Testis (tissue), 2 donors: ENCODE data around the gene KIF14.

Source experiments
- CTCF ChIP-seq, 3 experiments: fragments of 450-650 bp in 2 of 3; fragments of 200-600 bp in 1 of 3; sonication (generic) in 1 of 3; IDR thresholded peaks; one replicate each; pipeline ENCODE4 v1.5.1; 2016 to 2019; ENCODE audit warnings: antibody characterized with exemption in 3 of 3, mild to moderate bottlenecking in 2 of 3, moderate library complexity in 1 of 3
- POLR2A ChIP-seq: fragments of 450-650 bp; IDR thresholded peaks from one replicate; pipeline ENCODE4 v1.6.1; 2017; ENCODE audit warnings: antibody characterized with exemption, mild to moderate bottlenecking, moderate library complexity

DNA sequence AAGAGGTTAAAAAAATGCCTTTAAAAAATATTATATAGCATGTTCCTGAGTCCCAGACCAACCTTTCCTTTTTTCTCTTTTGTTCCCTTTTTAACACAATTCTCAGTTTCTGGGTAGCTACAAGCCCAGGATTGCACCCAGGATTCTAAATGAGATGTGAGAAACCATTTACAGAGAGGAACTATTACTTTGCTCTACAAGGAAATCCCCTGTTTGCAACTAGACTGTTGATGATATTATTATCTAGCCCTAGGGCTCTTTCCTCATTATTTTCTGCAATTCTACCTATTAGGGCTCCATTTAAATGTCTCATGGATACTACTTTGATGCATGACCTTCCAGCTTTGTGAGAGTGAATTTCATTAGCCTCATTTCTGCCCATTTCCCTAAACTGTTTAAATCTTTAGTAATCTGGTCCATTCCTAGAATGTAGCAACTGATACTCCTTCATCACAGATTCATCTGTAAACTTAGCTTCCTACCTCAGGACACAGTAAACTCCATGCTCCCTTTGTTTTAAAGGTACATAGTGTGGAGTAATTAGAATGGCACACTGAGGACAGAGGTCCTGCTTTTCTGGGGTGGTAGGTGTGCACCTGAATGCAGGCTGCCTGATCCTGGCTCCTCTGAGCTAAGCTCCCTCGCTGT, 7.1 kb upstream of the KIF14 start:
- TF ChIP-seq POLR2A (no peak), CTCF (IDR thresholded peaks at IDR 0.05) (no peak)
